Measurements from ENCODE around the gene AKAP5. TPM values are rescaled to one million over a fixed set of nuclear protein-coding genes. Genes with fewer than 3 reads are reported as not detected.

The AKAP5 gene
- total and polyA plus RNA-seq, 2 of the 8 experiments (the other 6 are each of a cell fraction or from before 2014, with no cell fraction given), result 0.50 to 3.8 TPM

GRCh38 chr14:64419003-64419402, 46.3 kb upstream of the AKAP5 start:
- H3K14ac ChIP-seq (ENCODE audit: insufficient read length), result no peak overlapping the region
- H2AK5ac ChIP-seq (ENCODE audit: low read depth, low read length), result no peak overlapping the region
- H2BK12ac ChIP-seq (ENCODE audit: low read depth, low read length), result no peak overlapping the region
- no peak overlapping the region for H3K23ac ChIP-seq (ENCODE audit: insufficient read length)
- H4K5ac ChIP-seq (ENCODE audit: insufficient read length, low read depth, low read length), result no peak overlapping the region
- no peaks in the 10 kb centered on the region for H3K79me2 ChIP-seq (ENCODE audit: control insufficient read depth in 1 of 2, insufficient read depth in 2 of 2, low read length in 2 of 2)
- no peak overlapping the region for H3K56ac ChIP-seq (replicated peaks; ENCODE audit: insufficient read length, low read depth, low read length)
- no peak overlapping the region for H2BK120ac ChIP-seq (replicated peaks; ENCODE audit: low read depth, low read length)
- no peak overlapping the region for H3K4ac ChIP-seq (replicated peaks; ENCODE audit: insufficient read length, low read depth, low read length)
- 88% methylated on average over 7 of the region's 7 CpGs; no CpG with 5 or more reads in 1 of the 2 experiments for WGBS, 2 experiments (ENCODE audit: extremely low coverage in 1 of 2, insufficient coverage in 1 of 2, insufficient read length in 1 of 2, insufficient replicate concordance in 2 of 2, low coverage in 1 of 2, low lambda C conversion rate in 2 of 2, missing lambda C conversion rate in 1 of 2)
- CTCF ChIA-PET (ENCODE audit: partially characterized antibody), result interaction anchor here (0.5 to 7.6 kb wide), 6 partner anchors 12 to 959 kb away, joined by 3 to 74 read pairs (median 4); no protein-coding TSS in a partner anchor
- no peak overlapping the region for H2BK20ac ChIP-seq (ENCODE audit: low read length)
- H3K9me3 ChIP-seq (ENCODE audit: insufficient read depth in 2 of 2, low read depth in 1 of 2, low read length in 1 of 2), result no peaks in the 10 kb centered on the region
- H4K8ac ChIP-seq (ENCODE audit: extremely low read depth, insufficient read depth, low read length), result peak overlapping the region; percentile 37; the same call in 1 of the 2 replicates
- H3K27ac ChIP-seq (ENCODE audit: low read depth, low read length), result no peak overlapping the region
- no peak overlapping the region for H3K18ac ChIP-seq (ENCODE audit: extremely low read depth, low read length)
- H4K20me1 ChIP-seq (replicated peaks in 1 of 2; ENCODE audit: control insufficient read depth in 1 of 2, insufficient read depth in 2 of 2, low read length in 2 of 2), result peaks cover 0 to 3% of the 10 kb centered on the region in 2 experiments
- POLR2A ChIA-PET (ENCODE audit: partially characterized antibody), result interaction anchor here (1.0 to 2.5 kb wide), 3 partner anchors 9 to 21 kb away, joined by 3 to 6 read pairs (median 4); no protein-coding TSS in a partner anchor
- FAIRE-seq (no peak), DNase-seq (ENCODE audit: low read depth in 1 of 2, low spot score in 2 of 2) (no peak)
- H3K27me3 ChIP-seq (replicated peaks in 1 of 4; ENCODE audit: control insufficient read depth in 3 of 4, extremely low read depth in 1 of 4, insufficient read depth in 3 of 4, low read length in 3 of 4), result no peaks in the 10 kb centered on the region
- H3K4me2 ChIP-seq (ENCODE audit: insufficient read depth in 1 of 2, low read depth in 2 of 2, low read length in 2 of 2), result no peak overlapping the region
- no peak overlapping the region for H2BK5ac ChIP-seq (ENCODE audit: low read depth, low read length)
- no peaks in the 10 kb centered on the region for H3K4me1 ChIP-seq (replicated peaks in 1 of 4; ENCODE audit: control insufficient read depth in 3 of 4, insufficient read depth in 4 of 4, low read length in 3 of 4)
- no peaks in the 10 kb centered on the region for H3K23me2 ChIP-seq (ENCODE audit: low read depth, low read length)
- no peak overlapping the region for H3K9ac ChIP-seq (replicated peaks in 1 of 4; ENCODE audit: extremely low read depth in 1 of 4, low read depth in 3 of 4, low read length in 3 of 4)
- no peak overlapping the region for H2AFZ ChIP-seq (ENCODE audit: low read length)
- H4K91ac ChIP-seq (replicated peaks; ENCODE audit: insufficient read length, low read length), result no peak overlapping the region
- 0 out of 2 replicates have a peak, but pooled peaks cover 3% of the 10 kb centered on the region for H3K79me1 ChIP-seq (ENCODE audit: low read depth, low read length)
- H3K36me3 ChIP-seq (ENCODE audit: control insufficient read depth in 2 of 4, insufficient read depth in 4 of 4, low read length in 3 of 4), result peaks cover 17 to 84% (median 69%) of the 10 kb centered on the region in 4 experiments
- no peak overlapping the region for H3K4me3 ChIP-seq (ENCODE audit: extremely low read depth in 1 of 4, insufficient read depth in 2 of 4, low read depth in 3 of 4, low read length in 4 of 4)
- no peak overlapping the region for H2BK15ac ChIP-seq (ENCODE audit: low read length)
- TF ChIP-seq POU5F1 (IDR thresholded peaks at IDR 0.05; ENCODE audit: low read depth, low read length) (no peak), BCL11A (IDR thresholded peaks at IDR 0.05; ENCODE audit: low read depth in 2 of 2, low read length in 2 of 2) (no peak), TCF12 (IDR thresholded peaks at IDR 0.05; ENCODE audit: low read depth, low read length) (no peak), SP1 (IDR thresholded peaks at IDR 0.05; ENCODE audit: low read depth, low read length) (no peak), NRF1 (IDR thresholded peaks at IDR 0.05; ENCODE audit: low read depth, low read length) (no peak), ASH2L (IDR thresholded peaks at IDR 0.05; ENCODE audit: low read length) (no peak), CREB1 (IDR thresholded peaks at IDR 0.05) (no peak), SP2 (IDR thresholded peaks at IDR 0.05; ENCODE audit: low read length) (no peak)
